Measurements from ENCODE around the gene SLC13A4. TPM values are rescaled to one million over a fixed set of nuclear protein-coding genes. Genes with fewer than 3 reads are reported as not detected.
"Not testable (repeated sequence)": the region's sequence is repeated elsewhere in the genome, so short reads cannot be mapped to it uniquely, and the experiment has no call there.

SLC13A4 gene
- polyA plus RNA-seq, 3 donors from 2014 or later: not detected

- no peak overlapping the region for H3K27ac Mint-ChIP-seq
Measured at GRCh38 chr7:135708041-135708440, 19.9 kb downstream of the SLC13A4 start.

GRCh38 chr7:135707570-135707966 lies 20.4 kb downstream of the SLC13A4 start:
- no peak for DNase-seq
- H3K4me3 Mint-ChIP-seq: no peak overlapping the region
- no peaks in the 10 kb centered on the region for H3K4me1 Mint-ChIP-seq
- peaks cover 0 to 3% (median 0%) of the 10 kb centered on the region in 3 donors for H3K36me3 Mint-ChIP-seq
- H3K27ac Mint-ChIP-seq: no peak overlapping the region
- H3K9me3 Mint-ChIP-seq: no peaks in the 10 kb centered on the region
- peaks cover 0 to 2% (median 0%) of the 10 kb centered on the region in 3 donors for H3K27me3 Mint-ChIP-seq (ENCODE audit: low read depth in 3 of 3)

More at GRCh38 chr7:135708041-135708440, 19.9 kb downstream of the SLC13A4 start:
- Mint-ChIP-seq H3K9me3 (no peaks in the 10 kb centered on the region), H3K4me3 (no peak overlapping the region), H3K4me1 (no peaks in the 10 kb centered on the region), H3K36me3 (peaks cover 0 to 3% (median 0%) of the 10 kb centered on the region in 3 donors), H3K27me3 (ENCODE audit: low read depth in 3 of 3) (peaks cover 0 to 2% (median 0%) of the 10 kb centered on the region in 3 donors)
- DNase-seq: no peak

DNA sequence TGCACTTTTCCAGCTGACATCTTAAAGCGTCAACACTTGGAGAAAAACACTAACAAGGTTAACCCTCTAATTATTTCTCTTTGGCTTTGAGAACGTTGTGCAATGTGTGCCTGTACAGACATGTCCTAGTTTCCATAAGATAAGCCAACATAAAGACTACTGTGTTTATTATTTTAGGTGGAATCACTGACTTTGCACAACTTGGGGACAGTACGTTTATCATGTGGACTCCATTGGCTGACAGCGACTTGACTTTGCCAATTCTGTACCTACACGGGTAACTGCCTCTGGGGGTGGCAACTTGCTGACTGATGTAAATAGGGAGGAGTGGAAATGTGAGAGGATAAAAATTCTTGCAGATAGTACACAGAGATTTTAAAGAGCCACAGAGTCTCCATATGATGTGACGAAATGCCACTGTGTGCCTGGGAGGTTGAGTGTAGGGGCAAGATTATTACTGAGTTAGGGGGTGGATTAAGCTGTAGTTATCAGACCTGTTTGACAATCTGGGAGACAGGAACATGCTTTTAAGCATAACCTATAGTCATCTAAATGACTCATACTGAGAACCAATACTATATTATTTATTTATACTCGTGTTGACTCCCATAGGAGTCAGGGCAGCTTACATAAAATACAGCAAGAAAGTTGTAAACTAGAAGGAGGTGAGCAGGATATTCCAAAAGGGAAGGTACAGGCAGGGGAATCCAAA lies 21.0 kb downstream of the SLC13A4 start:
- Mint-ChIP-seq H3K27ac (no peak overlapping the region), H3K27me3 (ENCODE audit: low read depth in 3 of 3) (peaks cover 0 to under 1% (median 0%) of the 10 kb centered on the region in 3 donors), H3K4me1 (no peaks in the 10 kb centered on the region), H3K36me3 (peaks cover 0 to 3% (median 0%) of the 10 kb centered on the region in 3 donors), H3K4me3 (no peak overlapping the region), H3K9me3 (no peaks in the 10 kb centered on the region)
- no peak for DNase-seq

- Mint-ChIP-seq H3K4me1 (no peaks in the 10 kb centered on the region), H3K9me3 (no peaks in the 10 kb centered on the region), H3K36me3 (peaks cover 0 to 3% (median 1%) of the 10 kb centered on the region in 3 donors), H3K4me3 (no peak overlapping the region), H3K27ac (no peak overlapping the region), H3K27me3 (ENCODE audit: low read depth in 3 of 3) (no peaks in the 10 kb centered on the region)
- DNase-seq: no peak
Measured at GRCh38 chr7:135706038-135706742, 21.8 kb downstream of the SLC13A4 start.

GRCh38 chr7:135704698-135705097 lies 23.3 kb downstream of the SLC13A4 start:
- Mint-ChIP-seq H3K36me3 (peaks cover 5 to 13% (median 12%) of the 10 kb centered on the region in 3 donors), H3K4me3 (no peak overlapping the region), H3K9me3 (no peaks in the 10 kb centered on the region), H3K27me3 (ENCODE audit: low read depth in 3 of 3) (no peaks in the 10 kb centered on the region), H3K27ac (no peak overlapping the region), H3K4me1 (no peaks in the 10 kb centered on the region)
- DNase-seq: no peak

DNA sequence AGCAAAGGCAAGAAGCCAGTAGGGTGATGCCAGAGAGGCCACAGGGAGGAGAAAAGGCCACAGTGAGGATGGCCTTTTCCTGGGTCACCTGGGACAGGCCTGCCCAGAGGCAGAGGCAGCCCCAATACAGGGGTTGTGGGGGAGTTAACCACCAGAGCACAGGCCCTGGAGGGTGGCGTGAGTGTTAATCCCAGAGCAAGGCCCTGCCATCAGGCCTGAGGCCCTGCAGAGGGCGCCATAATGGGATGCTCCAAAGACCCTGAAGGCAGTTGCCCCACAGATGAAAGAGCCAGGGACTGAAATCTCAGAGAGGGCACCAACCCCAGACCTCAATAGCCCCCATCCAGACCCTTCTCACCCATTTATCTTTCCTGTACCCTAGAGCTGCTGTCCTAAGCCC lies 23.9 kb downstream of the SLC13A4 start:
- no peaks in the 10 kb centered on the region for H3K9me3 Mint-ChIP-seq
- no peak overlapping the region for H3K4me3 Mint-ChIP-seq
- peaks cover 5 to 18% (median 13%) of the 10 kb centered on the region in 3 donors for H3K36me3 Mint-ChIP-seq
- H3K4me1 Mint-ChIP-seq: no peaks in the 10 kb centered on the region
- no peak for DNase-seq
- no peaks in the 10 kb centered on the region for H3K27me3 Mint-ChIP-seq (ENCODE audit: low read depth in 3 of 3)
- H3K27ac Mint-ChIP-seq: no peak overlapping the region

DNA sequence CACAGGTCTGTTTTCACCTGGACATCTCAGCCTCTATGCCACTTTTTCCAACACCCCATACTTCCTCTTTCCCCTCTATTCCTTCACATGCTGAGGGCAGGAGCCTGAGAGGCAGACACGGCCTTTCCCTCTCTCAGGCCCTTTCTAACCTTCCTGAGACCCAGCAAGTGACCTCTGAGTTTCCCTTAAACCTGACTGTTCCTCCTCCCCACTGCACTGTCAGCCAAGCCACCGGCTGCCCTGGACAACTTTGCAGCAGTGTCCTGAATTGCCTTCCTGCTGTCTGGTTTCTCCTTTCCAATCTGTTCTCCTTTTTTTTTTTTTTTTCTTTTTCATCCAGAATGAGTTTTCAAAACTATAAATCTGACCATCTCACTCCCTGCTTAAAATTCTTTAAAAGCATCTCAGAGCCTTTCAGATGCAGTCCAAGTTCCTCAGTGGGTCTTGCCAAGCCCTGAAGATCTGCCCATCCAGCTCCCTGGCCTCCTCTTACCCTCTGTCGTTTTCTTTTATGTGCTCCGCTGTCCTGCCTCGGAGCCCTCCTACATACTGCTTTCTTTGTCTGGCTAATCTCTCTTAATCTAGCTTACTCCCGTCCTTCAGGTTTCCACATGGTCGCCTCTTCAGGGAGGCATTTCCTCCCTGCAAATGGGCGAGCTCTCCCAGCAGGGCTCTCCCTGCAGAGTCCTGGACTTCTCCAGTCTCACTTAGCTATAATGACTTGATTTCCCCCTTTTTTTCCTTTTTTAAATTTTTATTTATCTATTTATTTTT lies 30.5 kb downstream of the SLC13A4 start:
- DNase-seq: no peak
- H3K4me3 Mint-ChIP-seq: no peak overlapping the region
- H3K27ac Mint-ChIP-seq: no peak overlapping the region
- peaks cover 8 to 34% (median 33%) of the 10 kb centered on the region in 3 donors for H3K36me3 Mint-ChIP-seq
- peaks cover 0 to 2% (median 0%) of the 10 kb centered on the region in 3 donors for H3K27me3 Mint-ChIP-seq (ENCODE audit: low read depth in 3 of 3)
- no peaks in the 10 kb centered on the region for H3K9me3 Mint-ChIP-seq
- H3K4me1 Mint-ChIP-seq: no peaks in the 10 kb centered on the region

DNA sequence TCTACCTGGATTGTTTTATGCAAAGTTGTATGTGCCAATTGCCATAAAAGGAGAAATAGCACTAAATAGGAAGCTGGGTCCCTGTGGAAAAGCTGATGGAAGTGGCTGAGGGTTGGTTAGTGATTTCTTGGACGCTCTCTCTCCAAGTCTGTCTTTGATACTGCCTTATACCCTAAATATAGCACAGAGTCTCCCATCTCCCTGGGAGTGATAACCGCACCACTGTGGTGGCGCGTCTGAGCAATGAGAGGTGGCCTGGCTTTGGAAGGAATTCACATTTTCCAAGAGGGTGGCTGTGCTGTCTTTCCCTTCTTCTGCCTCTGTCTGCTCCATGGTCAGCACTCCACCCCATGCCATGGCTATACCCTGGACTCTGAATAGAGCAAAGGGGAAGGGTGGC lies 34.4 kb downstream of the SLC13A4 start:
- Mint-ChIP-seq H3K4me3 (no peak overlapping the region), H3K4me1 (no peaks in the 10 kb centered on the region), H3K27me3 (ENCODE audit: low read depth in 3 of 3) (peaks cover 0 to 2% (median 0%) of the 10 kb centered on the region in 3 donors), H3K36me3 (peaks cover 2 to 32% (median 24%) of the 10 kb centered on the region in 3 donors), H3K9me3 (no peaks in the 10 kb centered on the region), H3K27ac (no peak overlapping the region)
- DNase-seq: no peak

- not testable (repeated sequence) for H3K27me3 Mint-ChIP-seq (ENCODE audit: low read depth in 3 of 3); DNase-seq; H3K9me3 Mint-ChIP-seq; H3K4me3 Mint-ChIP-seq; H3K27ac Mint-ChIP-seq; H3K4me1 Mint-ChIP-seq
- peaks cover 2 to 30% (median 24%) of the 10 kb centered on the region in 3 donors for H3K36me3 Mint-ChIP-seq
Measured at GRCh38 chr7:135692606-135693005, 35.4 kb downstream of the SLC13A4 start.

- no peak for DNase-seq
- Mint-ChIP-seq H3K9me3 (no peaks in the 10 kb centered on the region), H3K4me1 (no peaks in the 10 kb centered on the region), H3K27me3 (ENCODE audit: low read depth in 3 of 3) (peaks cover 0 to 2% (median 0%) of the 10 kb centered on the region in 3 donors), H3K27ac (no peak overlapping the region), H3K4me3 (no peak overlapping the region), H3K36me3 (peaks cover 7 to 30% (median 28%) of the 10 kb centered on the region in 3 donors)
Measured at GRCh38 chr7:135692055-135692454, 35.9 kb downstream of the SLC13A4 start.

GRCh38 chr7:135690566-135690965 lies 37.4 kb downstream of the SLC13A4 start:
- no peak for DNase-seq
- H3K4me1 Mint-ChIP-seq: no peaks in the 10 kb centered on the region
- peaks cover 7 to 24% (median 23%) of the 10 kb centered on the region in 3 donors for H3K36me3 Mint-ChIP-seq
- H3K4me3 Mint-ChIP-seq: no peak overlapping the region
- H3K9me3 Mint-ChIP-seq: no peaks in the 10 kb centered on the region
- no peaks in the 10 kb centered on the region for H3K27me3 Mint-ChIP-seq (ENCODE audit: low read depth in 3 of 3)
- H3K27ac Mint-ChIP-seq: no peak overlapping the region

- H3K9me3 Mint-ChIP-seq: no peaks in the 10 kb centered on the region
Measured at GRCh38 chr7:135687466-135687865, 40.5 kb downstream of the SLC13A4 start.

DNA sequence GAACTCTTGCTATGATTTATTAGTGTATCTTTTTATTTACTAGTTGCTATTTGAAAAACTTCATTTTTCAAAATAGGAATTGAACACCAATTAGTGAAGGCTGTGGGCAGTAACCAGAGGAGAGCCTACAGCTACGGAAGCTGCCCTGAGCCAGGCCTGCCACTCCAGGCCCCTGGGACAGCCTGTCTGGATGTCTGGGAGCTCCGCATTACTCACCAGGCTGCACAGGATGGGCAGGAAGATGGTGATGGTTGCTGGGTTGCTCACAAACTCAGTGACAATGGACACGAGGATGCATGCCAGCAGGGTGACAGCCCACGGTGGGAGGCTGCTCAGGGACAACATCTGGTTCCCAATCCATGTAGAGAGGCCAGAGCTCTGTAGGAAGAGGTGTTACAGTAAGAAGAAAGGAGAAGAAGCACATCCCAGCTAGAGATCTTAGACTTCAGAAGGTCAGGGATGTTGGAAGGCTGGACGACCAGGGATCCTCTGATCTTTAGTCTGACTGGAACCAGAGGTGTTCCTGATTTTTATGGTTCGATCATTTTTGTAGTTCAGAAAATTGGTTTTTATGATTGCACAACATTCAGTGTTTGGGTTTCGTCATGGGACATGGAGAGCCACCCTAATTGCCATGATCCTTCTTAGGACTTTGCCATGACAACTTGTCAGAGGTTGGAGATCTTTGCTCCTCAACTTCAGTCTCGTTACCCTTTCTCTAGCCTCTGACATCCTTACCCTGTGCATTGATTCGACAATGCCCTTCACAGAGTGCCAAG lies 42.5 kb downstream of the SLC13A4 start:
- Mint-ChIP-seq H3K36me3 (peaks cover 5 to 10% (median 8%) of the 10 kb centered on the region in 3 donors), H3K27ac (no peak overlapping the region)

More at GRCh38 chr7:135687466-135687865, 40.5 kb downstream of the SLC13A4 start:
- Mint-ChIP-seq H3K27me3 (ENCODE audit: low read depth in 3 of 3) (no peaks in the 10 kb centered on the region), H3K4me3 (no peak overlapping the region), H3K4me1 (no peaks in the 10 kb centered on the region), H3K36me3 (peaks cover 5 to 15% (median 10%) of the 10 kb centered on the region in 3 donors), H3K27ac (peak overlapping the region in 2 of 6 donors; percentile 1 to 63)
- no peak for DNase-seq

More for the DNA sequence above, 42.5 kb downstream of the SLC13A4 start:
- Mint-ChIP-seq H3K9me3 (no peaks in the 10 kb centered on the region), H3K27me3 (ENCODE audit: low read depth in 3 of 3) (peaks cover 0 to 2% (median 0%) of the 10 kb centered on the region in 3 donors), H3K4me3 (no peak overlapping the region), H3K4me1 (peaks cover 0 to 3% of the 10 kb centered on the region in 2 donors)
- no peak for DNase-seq
